GM18907 (cell line): Measurements from ENCODE around the gene FASTKD1.

ENCODE experiments used
- ATAC-seq: cut with Tn5 transposase; IDR thresholded peaks from one replicate; pipeline ENCODE4 v1.9.1; 2021; ENCODE audit warnings: mild to moderate bottlenecking, moderate library complexity; ENCODE audit not compliant: unreplicated experiment

The FASTKD1 gene

GRCh38 chr2:169509955-169510354 lies 63.7 kb downstream of the FASTKD1 start:
- ATAC-seq, result no peak

GRCh38 chr2:169509298-169509885 lies 64.3 kb downstream of the FASTKD1 start, which contains the start of gene KLHL41:
TSS of gene KLHL41 (plus strand) at chr2:169509702. CDS start at chr2:169509779, 77 bp downstream.
- ATAC-seq, result no peak

- ATAC-seq, result no peak
These were observed 66.0 kb downstream of the FASTKD1 start for GRCh38 chr2:169507698-169508097.

- ATAC-seq, result no peak
These were observed 69.0 kb downstream of the FASTKD1 start for GRCh38 chr2:169504651-169505050.

- no peak for ATAC-seq
These were observed 78.2 kb downstream of the FASTKD1 start for GRCh38 chr2:169495310-169495928.

- no peak for ATAC-seq
These were observed 80.3 kb downstream of the FASTKD1 start for GRCh38 chr2:169493360-169493759.

- no peak for ATAC-seq
These were observed 82.3 kb downstream of the FASTKD1 start for GRCh38 chr2:169491378-169491777.

GRCh38 chr2:169490834-169491233 lies 82.8 kb downstream of the FASTKD1 start:
- ATAC-seq, result no peak

GRCh38 chr2:169486487-169486886 lies 87.2 kb downstream of the FASTKD1 start:
- ATAC-seq, result no peak

- ATAC-seq, result no peak
These were observed 88.0 kb downstream of the FASTKD1 start for GRCh38 chr2:169485650-169486138.

GRCh38 chr2:169480079-169480465 lies 93.6 kb downstream of the FASTKD1 start:
- peak; percentile 4 for ATAC-seq
